C4-2B (cell line): ENCODE results near the gene PAFAH1B2.

ENCODE experiments used
- ZFX ChIP-seq: fragments of 450-650 bp; IDR thresholded peaks from 2 replicates; pipeline ENCODE4 v1.6.1; 2017
- TF ChIP-seq, protein P1 (sequence below): fragments of 450-650 bp; conservative IDR thresholded peaks from 2 replicates; pipeline ENCODE4 v1.5.1; 2017; ENCODE audit warnings: mild to moderate bottlenecking

DNA sequence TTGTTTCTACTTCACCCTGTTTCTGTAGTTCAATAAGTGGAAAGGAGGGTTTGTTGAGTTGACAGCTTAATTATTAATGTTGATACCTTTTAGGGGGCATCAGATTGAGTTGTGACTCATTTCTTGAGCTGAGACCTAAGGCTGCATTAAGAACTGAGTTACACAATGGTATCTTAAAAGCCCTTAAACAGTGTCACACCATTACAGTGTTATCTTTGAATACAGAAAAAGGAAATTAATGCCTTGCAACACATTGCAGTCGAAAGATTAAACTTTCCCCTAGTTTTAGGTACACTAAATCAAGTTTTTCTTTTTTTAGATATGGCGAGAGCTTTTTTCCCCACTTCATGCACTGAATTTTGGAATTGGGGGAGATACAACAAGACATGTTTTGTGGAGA, 16.7 kb downstream of the PAFAH1B2 start:
- TF ChIP-seq, protein P1, sequence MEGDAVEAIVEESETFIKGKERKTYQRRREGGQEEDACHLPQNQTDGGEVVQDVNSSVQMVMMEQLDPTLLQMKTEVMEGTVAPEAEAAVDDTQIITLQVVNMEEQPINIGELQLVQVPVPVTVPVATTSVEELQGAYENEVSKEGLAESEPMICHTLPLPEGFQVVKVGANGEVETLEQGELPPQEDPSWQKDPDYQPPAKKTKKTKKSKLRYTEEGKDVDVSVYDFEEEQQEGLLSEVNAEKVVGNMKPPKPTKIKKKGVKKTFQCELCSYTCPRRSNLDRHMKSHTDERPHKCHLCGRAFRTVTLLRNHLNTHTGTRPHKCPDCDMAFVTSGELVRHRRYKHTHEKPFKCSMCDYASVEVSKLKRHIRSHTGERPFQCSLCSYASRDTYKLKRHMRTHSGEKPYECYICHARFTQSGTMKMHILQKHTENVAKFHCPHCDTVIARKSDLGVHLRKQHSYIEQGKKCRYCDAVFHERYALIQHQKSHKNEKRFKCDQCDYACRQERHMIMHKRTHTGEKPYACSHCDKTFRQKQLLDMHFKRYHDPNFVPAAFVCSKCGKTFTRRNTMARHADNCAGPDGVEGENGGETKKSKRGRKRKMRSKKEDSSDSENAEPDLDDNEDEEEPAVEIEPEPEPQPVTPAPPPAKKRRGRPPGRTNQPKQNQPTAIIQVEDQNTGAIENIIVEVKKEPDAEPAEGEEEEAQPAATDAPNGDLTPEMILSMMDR, result no peak
- no peak for TF ChIP-seq ZFX
